T1000 (cell line): ENCODE data around the gene PTPN23.
"Not testable (repeated sequence)": the region's sequence is repeated elsewhere in the genome, so short reads cannot be mapped to it uniquely, and the experiment has no call there.

Source experiments
- DNase-seq: peaks from one replicate; lab custom pipeline; 2025; ENCODE audit warnings: mixed read lengths; lab: John Stamatoyannopoulos, UW

Gene PTPN23

DNA sequence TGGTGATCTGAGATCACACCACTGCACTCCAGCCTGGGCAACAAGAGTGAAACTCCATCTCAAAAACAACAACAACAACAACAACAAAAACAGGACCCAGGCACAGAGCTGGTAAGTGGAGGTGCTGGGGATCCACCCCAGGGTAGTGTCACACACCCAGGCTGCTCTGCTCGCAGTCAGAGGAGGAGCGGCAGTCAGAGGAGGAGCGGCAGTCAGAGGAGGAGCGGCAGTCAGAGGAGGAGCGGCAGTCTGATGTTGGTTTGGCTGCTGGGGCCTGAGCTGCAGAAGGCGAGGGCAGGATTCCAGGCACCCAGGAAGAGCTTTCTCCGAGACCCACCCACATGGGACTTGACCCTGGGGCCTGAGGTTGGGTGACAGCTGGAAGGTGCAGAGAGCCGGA lies 10.8 kb upstream of the PTPN23 start:
- not testable (repeated sequence) for DNase-seq

- no peak for DNase-seq
Measured at GRCh38 chr3:47370887-47371697, 9.7 kb upstream of the PTPN23 start.

GRCh38 chr3:47374587-47374986 lies 6.2 kb upstream of the PTPN23 start:
- no peak for DNase-seq

DNA sequence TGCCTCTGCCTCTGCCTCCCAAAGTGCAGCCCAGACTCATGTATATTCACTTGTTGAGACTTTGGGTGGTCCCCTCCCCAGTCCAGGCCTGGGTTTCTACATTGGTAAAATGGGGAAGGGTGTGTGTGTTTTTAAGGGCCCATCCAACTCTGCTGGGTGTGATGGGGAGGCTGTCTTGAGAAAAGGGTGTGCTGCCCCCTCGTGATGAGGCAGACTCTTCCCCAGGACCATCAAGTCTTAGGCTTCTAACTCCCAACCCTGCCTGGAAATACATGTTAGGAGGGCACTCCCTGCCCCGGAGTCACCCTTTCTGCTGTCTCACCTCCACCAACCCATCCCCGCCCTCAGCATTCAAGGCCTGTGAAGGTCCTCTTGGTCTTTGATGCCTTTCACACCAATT lies 4.4 kb upstream of the PTPN23 start:
- DNase-seq: no peak

DNA sequence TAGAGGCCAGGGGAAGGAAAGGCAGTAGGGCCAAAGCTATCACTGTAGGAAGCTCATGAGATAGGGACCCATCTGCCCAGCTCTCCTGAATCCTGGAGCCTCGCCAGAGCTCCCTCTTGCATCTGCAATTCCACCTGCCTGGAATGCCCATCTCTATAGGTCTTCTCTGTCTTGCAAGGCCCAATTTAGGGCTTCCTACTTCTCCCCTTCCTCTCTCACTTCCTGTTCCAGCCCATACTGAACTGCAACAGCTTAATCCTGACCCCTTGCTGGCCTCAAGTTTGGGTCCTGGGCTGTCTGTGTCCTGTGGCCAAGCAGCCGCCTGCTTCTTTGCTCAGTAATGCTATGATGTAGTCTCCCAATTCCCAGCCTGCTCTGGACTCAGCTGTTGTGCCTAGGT lies 3.6 kb upstream of the PTPN23 start:
- DNase-seq: no peak

DNA sequence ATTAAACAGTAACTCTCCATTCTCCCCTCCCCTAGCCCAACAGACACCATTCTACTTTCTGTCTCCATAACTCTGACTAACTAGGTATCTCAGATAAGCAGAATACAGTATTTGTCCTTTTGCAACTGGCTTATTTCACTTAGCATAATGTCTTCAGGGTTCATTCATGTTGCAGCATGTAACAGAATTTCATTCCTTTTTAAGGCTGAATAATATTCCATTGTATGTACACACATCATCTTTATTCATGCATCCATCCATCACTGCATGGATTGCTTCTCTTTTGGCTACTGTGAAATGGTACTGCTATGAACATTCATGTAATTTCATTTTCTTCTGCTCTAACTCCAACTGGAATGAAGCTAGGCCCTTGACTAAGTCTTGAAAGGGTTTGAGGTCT lies 2.0 kb upstream of the PTPN23 start:
- no peak for DNase-seq

DNA sequence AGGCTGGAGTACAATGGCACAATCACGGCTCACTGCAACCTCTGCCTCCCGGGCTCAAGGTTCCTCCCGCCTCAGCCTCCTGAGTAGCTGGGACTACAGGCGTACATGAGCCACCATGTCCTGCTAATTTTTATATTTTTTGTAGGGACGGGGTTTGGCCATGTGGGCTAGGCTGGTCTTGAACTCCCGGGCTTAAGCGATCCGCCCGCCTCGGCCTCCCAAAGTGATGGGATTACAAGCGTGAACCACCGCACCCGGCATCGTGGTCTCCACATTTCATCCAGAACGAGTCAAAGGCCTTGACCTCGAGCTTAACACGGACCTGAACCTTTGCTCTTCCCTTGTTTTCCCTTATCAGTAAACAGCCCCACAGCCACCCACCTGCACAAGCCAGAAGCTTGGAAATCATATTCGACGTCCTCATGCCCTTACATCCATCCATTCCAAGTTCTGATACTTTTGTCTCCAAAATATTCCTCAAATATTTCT lies 1.4 kb upstream of the PTPN23 start:
- DNase-seq: no peak

DNA sequence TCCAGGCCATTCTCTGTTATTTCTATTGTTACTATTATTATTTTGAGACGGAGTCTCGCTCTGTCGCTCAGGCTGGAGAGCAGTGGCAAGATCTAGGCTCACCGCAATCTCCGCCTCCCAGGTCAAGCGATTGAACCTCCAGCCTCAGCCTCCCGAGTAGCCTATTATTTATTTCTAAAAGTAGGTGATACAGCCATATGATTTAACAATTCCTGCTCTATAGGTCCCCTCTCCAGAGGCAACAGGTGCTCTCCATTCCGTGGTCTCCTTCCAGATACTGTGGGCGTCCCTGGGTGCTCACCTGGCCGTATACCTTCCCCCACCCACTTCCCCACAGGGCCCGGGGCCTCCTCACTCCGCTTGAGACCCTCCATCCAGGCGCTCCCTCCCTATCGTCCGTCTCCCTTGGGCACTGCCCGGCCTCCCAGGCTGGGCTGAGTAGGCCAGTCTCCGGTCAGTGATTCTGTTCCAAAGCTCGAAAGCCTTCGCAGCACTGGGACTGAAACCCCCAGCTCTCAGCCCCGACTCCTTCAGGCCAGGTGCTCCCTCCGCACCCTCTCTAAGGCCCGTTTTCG lies 708 bp upstream of the PTPN23 start:
- DNase-seq: no peak

GRCh38 chr3:47381317-47382157 lies 716 bp downstream of the PTPN23 start:
- peak; percentile 65 for DNase-seq

DNA sequence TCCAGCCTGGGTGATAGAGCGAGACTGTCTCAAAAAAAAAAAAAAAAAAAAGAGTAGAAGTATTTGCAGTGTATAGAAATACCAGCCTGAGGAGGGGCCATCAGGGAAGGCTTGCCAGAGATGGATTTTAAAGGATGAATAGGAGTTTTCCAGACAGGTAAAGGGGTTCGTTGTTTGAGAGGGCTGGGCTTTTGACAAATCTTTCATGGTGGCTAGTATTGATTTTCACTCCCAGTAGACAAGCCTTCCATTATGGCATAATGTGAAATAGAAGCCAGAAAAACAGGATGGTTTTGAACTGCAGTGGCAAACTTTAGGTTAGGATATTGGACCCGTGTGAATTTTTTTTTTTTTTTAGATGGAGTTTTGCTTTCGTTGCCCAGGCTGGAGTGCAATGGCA lies 3.6 kb downstream of the PTPN23 start:
- DNase-seq: no peak

- no peak for DNase-seq
Measured at GRCh38 chr3:47385007-47385406, 4.2 kb downstream of the PTPN23 start.

- DNase-seq: no peak
Measured at GRCh38 chr3:47385796-47386195, 5.0 kb downstream of the PTPN23 start.

GRCh38 chr3:47392933-47393332 lies 12.1 kb downstream of the PTPN23 start:
- DNase-seq: no peak

GRCh38 chr3:47394140-47394870 lies 13.5 kb downstream of the PTPN23 start:
- DNase-seq: no peak

GRCh38 chr3:47394881-47395280 lies 14.1 kb downstream of the PTPN23 start:
- no peak for DNase-seq

GRCh38 chr3:47398228-47398627 lies 17.4 kb downstream of the PTPN23 start:
- no peak for DNase-seq

GRCh38 chr3:47399016-47399415 lies 18.2 kb downstream of the PTPN23 start:
- DNase-seq: no peak

GRCh38 chr3:47399531-47400270 lies 18.9 kb downstream of the PTPN23 start:
- no peak for DNase-seq

GRCh38 chr3:47404431-47404876 lies 23.6 kb downstream of the PTPN23 start:
- DNase-seq: no peak

DNA sequence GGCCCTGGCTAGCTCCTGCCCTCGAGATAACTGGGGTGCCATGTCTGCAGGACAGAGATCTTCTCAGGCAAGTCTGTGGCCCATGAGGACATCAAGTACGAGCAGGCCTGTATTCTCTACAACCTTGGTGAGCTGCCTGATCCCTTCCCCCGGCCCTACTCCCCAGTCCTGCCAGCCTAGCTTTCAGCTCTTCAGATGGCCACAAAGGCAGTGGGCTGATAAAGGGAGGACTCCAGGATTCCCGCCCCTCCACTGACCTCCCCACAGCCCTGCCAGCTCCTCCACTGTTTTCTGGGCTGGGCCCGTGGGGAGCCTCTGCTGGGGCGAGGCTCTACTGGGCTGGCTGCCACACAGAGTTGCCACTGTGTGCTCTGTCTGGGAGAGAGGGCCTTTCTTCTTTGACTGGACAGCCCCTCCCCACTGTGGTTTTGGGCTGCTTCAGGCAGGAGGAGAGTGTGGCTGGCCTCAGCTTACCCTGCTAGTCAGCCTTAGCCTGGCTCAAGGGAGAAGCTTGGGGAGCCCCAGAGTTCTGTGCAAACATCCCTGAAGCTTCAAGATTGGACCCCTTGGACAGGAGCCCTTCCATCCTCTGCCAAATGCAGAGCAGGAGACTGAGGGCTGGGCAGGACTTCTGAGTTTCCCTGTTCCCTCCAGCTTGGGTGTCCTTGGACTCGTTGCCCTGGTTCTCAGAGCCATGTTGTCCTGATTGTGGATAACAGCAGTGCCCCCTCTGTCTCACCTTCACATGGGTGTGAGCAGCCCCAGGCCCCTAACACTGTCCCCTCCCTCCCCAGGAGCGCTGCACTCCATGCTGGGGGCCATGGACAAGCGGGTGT lies 24.4 kb downstream of the PTPN23 start:
- DNase-seq: no peak
